WI38 (cell line): ENCODE data around the gene YWHAG.

Experiments used
- H3K4me3 ChIP-seq: 2 replicates; pipeline ENCODE4 v1.5.1; 2011; ENCODE audit warnings: low read depth, mild to moderate bottlenecking, control low read depth, low read length
- CTCF ChIP-seq: IDR thresholded peaks from 2 replicates; pipeline ENCODE4 v1.5.1; 2012; ENCODE audit warnings: low read depth, mild to moderate bottlenecking, control low read depth, low read length

Gene YWHAG

GRCh38 chr7:76354516-76354915 is 4.3 kb downstream of the YWHAG start:
- H3K4me3 ChIP-seq, result no peak overlapping the region

GRCh38 chr7:76353744-76354143 is 5.0 kb downstream of the YWHAG start:
- TF ChIP-seq CTCF, result no peak
- no peak overlapping the region for H3K4me3 ChIP-seq

More at GRCh38 chr7:76354516-76354915, 4.3 kb downstream of the YWHAG start:
- TF ChIP-seq CTCF, result no peak

- no peak for TF ChIP-seq CTCF
Observed at GRCh38 chr7:76352193-76352592, 6.6 kb downstream of the YWHAG start.

GRCh38 chr7:76351372-76351771 is 7.4 kb downstream of the YWHAG start:
- H3K4me3 ChIP-seq, result no peak overlapping the region
- no peak for TF ChIP-seq CTCF

More at GRCh38 chr7:76352193-76352592, 6.6 kb downstream of the YWHAG start:
- H3K4me3 ChIP-seq, result no peak overlapping the region

- TF ChIP-seq CTCF, result no peak
- H3K4me3 ChIP-seq, result no peak overlapping the region
Observed at GRCh38 chr7:76349313-76349885, 9.4 kb downstream of the YWHAG start.

GRCh38 chr7:76347710-76348109 is 11.1 kb downstream of the YWHAG start:
- TF ChIP-seq CTCF, result no peak
- H3K4me3 ChIP-seq, result no peak overlapping the region

- no peak for TF ChIP-seq CTCF
- no peak overlapping the region for H3K4me3 ChIP-seq
Observed at GRCh38 chr7:76346778-76347177, 12.0 kb downstream of the YWHAG start.
